Astrocyte (in vitro differentiated cells and primary cell): ENCODE data around the gene FNDC3B.

Experiments used
- EZH2 ChIP-seq: IDR thresholded peaks from 2 replicates; pipeline ENCODE4 v1.6.1; 2012; ENCODE audit warnings: mild to moderate bottlenecking, low read length, inconsistent platforms; ENCODE audit not compliant: insufficient read depth
- TF ChIP-seq, protein P1 (sequence below): IDR thresholded peaks from 2 replicates; pipeline ENCODE4 v1.5.1; 2011; ENCODE audit warnings: low read depth, mild to moderate bottlenecking, inconsistent platforms, low read length, moderate library complexity; ENCODE audit not compliant: insufficient read depth

DNA sequence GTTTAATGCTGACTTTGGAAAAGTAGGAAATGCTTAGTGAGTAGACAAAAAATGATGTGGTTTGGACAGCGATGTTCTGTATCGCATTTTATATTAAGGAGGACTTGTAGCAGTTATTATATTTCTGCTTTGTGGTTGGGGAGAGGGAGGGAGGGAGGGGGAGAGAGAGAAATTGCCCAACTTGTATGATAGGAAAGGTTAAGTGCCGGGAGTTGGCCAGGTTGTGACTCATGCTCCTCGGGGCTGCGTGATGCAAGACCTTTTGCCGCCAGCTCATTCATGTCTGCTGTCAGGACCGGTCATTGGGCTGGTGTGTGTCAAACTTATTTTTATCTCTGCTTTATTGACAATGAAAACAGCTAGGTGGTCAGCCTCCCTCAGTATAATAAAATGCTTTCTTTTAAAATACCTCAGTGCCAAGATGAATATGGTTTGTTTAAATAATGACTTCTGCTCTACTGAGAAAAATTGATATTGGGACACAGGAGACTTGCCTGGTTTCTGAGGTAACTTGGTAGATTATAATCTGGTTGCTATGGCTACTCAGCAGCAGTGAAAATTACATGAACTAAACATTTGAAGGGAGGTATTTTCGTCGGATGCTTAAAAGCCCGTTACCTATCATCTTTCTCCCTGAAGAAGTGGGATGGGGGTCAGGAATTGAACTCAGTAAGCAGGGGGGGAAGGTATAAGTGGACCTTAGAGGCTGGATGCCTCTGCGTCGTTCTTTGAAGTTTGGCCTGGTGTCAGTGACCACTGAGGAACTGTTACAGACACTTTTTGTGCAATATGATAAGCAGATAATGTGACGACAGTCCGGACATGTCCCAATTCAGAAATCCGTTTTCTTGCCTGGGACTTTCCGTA, 90.7 kb downstream of the FNDC3B start:
- TF ChIP-seq, protein P1, sequence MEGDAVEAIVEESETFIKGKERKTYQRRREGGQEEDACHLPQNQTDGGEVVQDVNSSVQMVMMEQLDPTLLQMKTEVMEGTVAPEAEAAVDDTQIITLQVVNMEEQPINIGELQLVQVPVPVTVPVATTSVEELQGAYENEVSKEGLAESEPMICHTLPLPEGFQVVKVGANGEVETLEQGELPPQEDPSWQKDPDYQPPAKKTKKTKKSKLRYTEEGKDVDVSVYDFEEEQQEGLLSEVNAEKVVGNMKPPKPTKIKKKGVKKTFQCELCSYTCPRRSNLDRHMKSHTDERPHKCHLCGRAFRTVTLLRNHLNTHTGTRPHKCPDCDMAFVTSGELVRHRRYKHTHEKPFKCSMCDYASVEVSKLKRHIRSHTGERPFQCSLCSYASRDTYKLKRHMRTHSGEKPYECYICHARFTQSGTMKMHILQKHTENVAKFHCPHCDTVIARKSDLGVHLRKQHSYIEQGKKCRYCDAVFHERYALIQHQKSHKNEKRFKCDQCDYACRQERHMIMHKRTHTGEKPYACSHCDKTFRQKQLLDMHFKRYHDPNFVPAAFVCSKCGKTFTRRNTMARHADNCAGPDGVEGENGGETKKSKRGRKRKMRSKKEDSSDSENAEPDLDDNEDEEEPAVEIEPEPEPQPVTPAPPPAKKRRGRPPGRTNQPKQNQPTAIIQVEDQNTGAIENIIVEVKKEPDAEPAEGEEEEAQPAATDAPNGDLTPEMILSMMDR = no peak
- no peak for TF ChIP-seq EZH2
